Measurements from ENCODE around the gene KRTAP12-3. TPM values are rescaled to one million over a fixed set of nuclear protein-coding genes. Genes with fewer than 3 reads are reported as not detected.

Gene KRTAP12-3
- total and polyA plus RNA-seq, 2 donors: not detected

DNA sequence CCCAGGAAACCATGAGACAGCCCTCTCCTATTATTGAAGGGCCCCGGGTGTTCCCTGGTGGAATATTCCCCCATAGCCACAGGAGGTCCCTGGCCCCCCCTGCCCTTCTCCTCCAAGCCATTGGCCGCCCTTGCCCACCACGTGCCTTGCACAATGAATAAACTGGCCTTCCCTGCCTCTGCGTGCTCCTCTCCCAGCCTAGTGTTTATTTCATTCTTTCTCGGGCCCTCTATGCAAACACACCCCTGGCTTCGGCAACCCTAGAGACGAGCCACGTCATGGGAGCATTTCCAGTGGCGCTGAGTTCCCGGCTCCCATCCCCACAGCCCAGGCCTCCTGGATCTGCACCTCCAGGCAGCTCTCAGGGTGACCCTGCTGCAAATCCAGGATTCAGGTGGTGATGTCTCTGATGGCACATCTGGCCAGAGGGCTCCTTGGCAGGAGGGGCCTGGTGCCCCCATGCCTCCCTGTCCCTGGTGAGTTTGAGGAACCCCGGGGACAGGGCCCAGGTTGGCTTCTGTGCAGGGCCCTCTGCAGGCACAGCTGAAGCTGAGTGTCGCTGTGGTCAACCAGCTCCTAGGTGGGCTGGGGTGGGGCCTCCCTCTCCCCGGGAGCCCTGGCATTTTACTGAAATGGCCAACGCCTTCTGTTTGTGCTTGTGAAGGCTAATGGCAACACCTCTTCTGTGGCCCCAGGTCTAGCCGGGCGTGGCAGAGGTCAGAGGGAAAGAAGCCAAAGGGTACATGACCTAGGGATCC, 45.4 kb downstream of the KRTAP12-3 start:
- no peak overlapping the region for H3K27ac ChIP-seq (ENCODE audit: low read depth)
- H3K36me3 ChIP-seq (ENCODE audit: insufficient read depth): no peaks in the 10 kb centered on the region
- H3K4me3 ChIP-seq (ENCODE audit: low read depth, low read length): no peak overlapping the region
- 35% methylated on average over 16 of the region's 16 CpGs for WGBS
- no peak for DNase-seq (ENCODE audit: extremely low spot score)
- no peaks in the 10 kb centered on the region for H3K4me1 ChIP-seq (ENCODE audit: insufficient read depth)

DNA sequence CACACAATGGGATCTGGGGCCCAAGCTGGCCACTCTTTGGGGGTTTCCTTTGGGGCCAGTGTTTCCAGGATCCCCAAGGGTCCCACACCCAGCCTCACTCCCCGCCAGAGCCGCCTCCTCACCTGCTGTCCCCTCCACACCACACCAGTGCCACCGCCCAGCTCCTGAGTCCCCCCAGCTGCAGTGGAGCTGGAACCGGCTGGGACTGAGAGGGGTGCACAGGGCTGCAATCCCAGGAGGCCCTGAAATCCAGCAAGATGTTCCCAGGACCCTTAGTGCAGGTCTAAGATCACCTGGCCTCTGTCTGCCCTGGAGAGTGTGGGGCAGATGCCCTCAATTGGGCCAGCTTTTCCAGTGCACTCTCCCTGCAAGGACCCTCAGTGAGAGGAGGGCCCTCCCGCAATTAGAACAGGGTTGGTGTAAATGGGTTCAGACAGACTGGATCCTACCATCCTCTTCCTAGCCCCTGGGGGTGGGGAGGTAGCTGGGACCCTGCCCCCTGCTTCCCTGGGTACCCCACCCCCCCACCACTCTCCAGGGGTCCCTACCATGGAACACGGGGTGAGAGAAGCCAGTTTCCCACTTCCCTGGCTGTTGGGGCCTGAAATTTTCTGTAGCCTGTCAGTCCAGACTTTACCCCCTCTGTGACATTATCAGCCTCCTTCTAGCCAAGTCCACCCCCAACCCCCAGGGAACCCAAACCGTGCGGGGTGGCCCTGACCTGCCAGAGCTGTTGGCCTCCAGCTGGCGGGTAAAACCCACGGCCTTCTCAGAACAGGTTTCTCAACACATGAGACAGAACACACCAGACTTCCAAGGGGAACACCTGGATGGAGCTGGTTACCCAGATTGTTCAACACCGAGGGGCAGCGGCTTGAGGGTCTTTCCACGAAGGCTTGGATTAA, 46.3 kb downstream of the KRTAP12-3 start:
- H3K4me3 ChIP-seq (ENCODE audit: low read depth, low read length): no peak overlapping the region
- 34% methylated on average over 13 of the region's 13 CpGs for WGBS
- H3K4me1 ChIP-seq (ENCODE audit: insufficient read depth): no peaks in the 10 kb centered on the region
- DNase-seq (ENCODE audit: extremely low spot score): no peak
- no peak overlapping the region for H3K27ac ChIP-seq (ENCODE audit: low read depth)
- no peaks in the 10 kb centered on the region for H3K36me3 ChIP-seq (ENCODE audit: insufficient read depth)

DNA sequence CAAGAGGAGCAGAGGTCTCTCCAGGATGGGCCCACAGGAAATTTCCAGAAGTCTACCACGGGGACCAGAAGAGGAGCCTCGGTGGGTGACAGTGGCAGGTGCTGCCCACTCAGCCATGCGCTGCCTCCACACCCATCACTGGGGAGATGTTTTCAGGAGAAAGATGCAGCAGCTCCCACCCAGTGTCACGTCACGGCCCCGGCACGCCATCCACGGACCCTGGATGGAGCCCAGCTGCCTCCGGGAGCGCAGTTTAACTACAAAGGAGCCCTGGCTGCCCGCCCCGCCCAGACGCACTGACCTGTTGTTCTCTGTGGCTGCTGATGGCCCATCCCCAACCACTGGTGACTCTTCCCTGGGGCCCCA, 46.9 kb downstream of the KRTAP12-3 start:
- H3K4me1 ChIP-seq (ENCODE audit: insufficient read depth): no peaks in the 10 kb centered on the region
- no peak for DNase-seq (ENCODE audit: extremely low spot score)
- 13% methylated on average over 13 of the region's 13 CpGs for WGBS

DNA sequence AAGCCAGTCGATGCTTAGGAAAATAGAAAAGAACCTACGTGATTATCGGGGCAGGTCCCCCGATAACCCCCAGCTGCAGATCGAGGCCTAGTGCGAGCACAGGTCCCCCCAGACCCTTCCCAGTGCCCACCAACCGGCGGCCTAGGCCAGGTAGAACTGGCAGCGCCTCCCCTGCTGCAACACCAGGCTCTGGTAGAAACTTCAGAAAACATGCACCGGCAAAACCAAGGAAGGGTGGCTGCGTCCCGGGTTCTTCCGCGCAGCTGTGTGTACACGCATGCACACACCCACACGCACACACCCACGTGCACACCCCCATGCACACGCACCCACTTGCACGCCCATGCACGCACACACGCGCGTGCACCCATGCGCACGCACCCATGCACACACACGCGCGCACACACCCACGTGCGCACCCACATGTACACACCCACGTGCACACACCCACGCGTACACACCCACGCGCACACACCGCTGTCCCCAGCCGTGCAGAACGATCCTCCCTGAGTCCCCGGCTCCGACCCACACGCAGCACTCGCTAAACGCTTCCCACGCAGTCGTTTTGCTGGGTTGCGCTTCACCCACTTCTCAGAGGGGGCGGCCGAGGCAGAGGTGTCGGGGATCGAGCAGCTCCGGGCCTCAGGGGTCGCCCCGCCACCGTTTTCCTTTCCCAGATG, 48.4 kb downstream of the KRTAP12-3 start:
- H3K36me3 ChIP-seq (ENCODE audit: insufficient read depth): no peaks in the 10 kb centered on the region
- 3% methylated on average over 54 of the region's 54 CpGs for WGBS
- DNase-seq (ENCODE audit: extremely low spot score): no peak
- no peak overlapping the region for H3K27ac ChIP-seq (ENCODE audit: low read depth)
- no peak overlapping the region for H3K4me3 ChIP-seq (ENCODE audit: low read depth, low read length)
- H3K4me1 ChIP-seq (ENCODE audit: insufficient read depth): no peaks in the 10 kb centered on the region

More for the DNA sequence above, 46.9 kb downstream of the KRTAP12-3 start:
- Histone ChIP-seq H3K27ac (ENCODE audit: low read depth) (no peak overlapping the region), H3K36me3 (ENCODE audit: insufficient read depth) (no peaks in the 10 kb centered on the region), H3K4me3 (ENCODE audit: low read depth, low read length) (no peak overlapping the region)

DNA sequence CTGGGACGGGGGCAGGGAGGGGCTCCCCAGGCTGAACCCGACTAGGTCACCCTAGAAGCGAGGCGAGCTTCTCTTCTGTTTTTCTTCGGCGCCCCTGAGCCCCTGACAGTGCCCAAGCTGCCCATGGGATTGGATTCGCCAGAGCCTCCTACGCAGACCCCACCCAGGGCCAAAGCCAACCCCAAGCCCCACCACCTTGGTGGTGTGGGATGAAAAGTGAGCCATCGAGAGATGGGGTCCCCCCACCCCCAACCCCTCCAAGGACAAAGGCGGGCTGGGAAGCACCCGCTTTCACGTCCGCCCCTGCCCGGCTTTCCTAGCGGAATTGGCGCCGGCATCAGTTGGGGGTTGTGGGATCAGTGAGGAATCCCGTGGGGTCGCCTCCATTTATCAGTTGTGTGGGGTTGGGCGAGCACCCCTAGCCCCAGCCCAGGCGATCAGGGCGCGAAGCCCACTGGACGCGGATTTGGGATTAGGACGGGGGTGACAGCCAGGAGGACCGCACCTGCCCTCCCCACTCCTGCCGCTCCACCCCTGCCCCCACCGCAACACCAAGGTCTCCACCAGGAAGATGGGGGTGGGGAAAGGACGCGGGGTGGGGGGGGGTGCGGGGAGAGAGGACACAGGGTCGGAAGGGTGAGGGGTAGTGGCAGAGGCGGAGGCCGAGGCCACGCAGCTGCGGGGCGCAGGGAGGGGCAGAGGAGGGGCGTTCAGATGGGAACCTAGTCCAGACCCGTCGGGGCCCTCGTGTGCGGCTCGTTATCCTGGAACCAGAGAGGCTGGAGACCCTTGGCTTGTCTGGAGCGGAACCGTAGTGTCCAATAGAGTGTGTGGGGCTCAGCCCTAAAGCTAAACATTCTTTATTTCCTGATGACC, 49.2 kb downstream of the KRTAP12-3 start:
- no peak overlapping the region for H3K4me3 ChIP-seq (ENCODE audit: low read depth, low read length)
- no peak for DNase-seq (ENCODE audit: extremely low spot score)
- no peaks in the 10 kb centered on the region for H3K4me1 ChIP-seq (ENCODE audit: insufficient read depth)
- H3K27ac ChIP-seq (ENCODE audit: low read depth): no peak overlapping the region
- no peaks in the 10 kb centered on the region for H3K36me3 ChIP-seq (ENCODE audit: insufficient read depth)
- 2% methylated on average over 45 of the region's 46 CpGs for WGBS

Small RNAs within 50 kb of the gene (small RNA-seq; reads per million reads assigned to genes)
- gene KRTAP12-6P: not detected

Other genes with a start within 250 kb of the KRTAP12-3 start
- gene LRRC3, start 202.4 kb upstream of the KRTAP12-3 start, total RNA-seq: 1.5 TPM
- 4.1 TPM for gene LRRC3, start 202.4 kb upstream of the KRTAP12-3 start, polyA plus RNA-seq
- gene KRTAP10-1, start 117.7 kb upstream of the KRTAP12-3 start, total RNA-seq: not detected
- gene KRTAP10-1, start 117.7 kb upstream of the KRTAP12-3 start, polyA plus RNA-seq: not detected
- gene KRTAP10-2, start 106.4 kb upstream of the KRTAP12-3 start, total RNA-seq: not detected
- gene KRTAP10-2, start 106.4 kb upstream of the KRTAP12-3 start, polyA plus RNA-seq: not detected
- gene KRTAP10-3, start 99.1 kb upstream of the KRTAP12-3 start, total RNA-seq: not detected
- gene KRTAP10-3, start 99.1 kb upstream of the KRTAP12-3 start, polyA plus RNA-seq: not detected
- gene KRTAP10-4, start 84.2 kb upstream of the KRTAP12-3 start, total RNA-seq: not detected
- gene KRTAP10-4, start 84.2 kb upstream of the KRTAP12-3 start, polyA plus RNA-seq: not detected
- not detected for gene KRTAP10-5, start 77.3 kb upstream of the KRTAP12-3 start, total RNA-seq
- gene KRTAP10-5, start 77.3 kb upstream of the KRTAP12-3 start, polyA plus RNA-seq: not detected
- not detected for gene KRTAP10-6, start 65.4 kb upstream of the KRTAP12-3 start, total RNA-seq
- gene KRTAP10-6, start 65.4 kb upstream of the KRTAP12-3 start, polyA plus RNA-seq: not detected
- gene KRTAP10-7, start 57.3 kb upstream of the KRTAP12-3 start, total RNA-seq: not detected
- not detected for gene KRTAP10-7, start 57.3 kb upstream of the KRTAP12-3 start, polyA plus RNA-seq
- not detected for gene KRTAP10-8, start 45.9 kb upstream of the KRTAP12-3 start, total RNA-seq
- not detected for gene KRTAP10-8, start 45.9 kb upstream of the KRTAP12-3 start, polyA plus RNA-seq
- gene KRTAP10-9, start 30.8 kb upstream of the KRTAP12-3 start, total RNA-seq: not detected
- gene KRTAP10-9, start 30.8 kb upstream of the KRTAP12-3 start, polyA plus RNA-seq: not detected
- not detected for gene KRTAP10-10, start 20.6 kb upstream of the KRTAP12-3 start, total RNA-seq
- gene KRTAP10-10, start 20.6 kb upstream of the KRTAP12-3 start, polyA plus RNA-seq: not detected
- gene KRTAP10-11, start 11.5 kb upstream of the KRTAP12-3 start, total RNA-seq: not detected
- not detected for gene KRTAP10-11, start 11.5 kb upstream of the KRTAP12-3 start, polyA plus RNA-seq
- not detected for gene KRTAP12-4, start 3.3 kb upstream of the KRTAP12-3 start, total RNA-seq
- not detected for gene KRTAP12-4, start 3.3 kb upstream of the KRTAP12-3 start, polyA plus RNA-seq
- gene KRTAP12-2, start 9.0 kb downstream of the KRTAP12-3 start, total RNA-seq: not detected
- gene KRTAP12-2, start 9.0 kb downstream of the KRTAP12-3 start, polyA plus RNA-seq: not detected
- not detected for gene KRTAP12-1, start 24.2 kb downstream of the KRTAP12-3 start, total RNA-seq
- not detected for gene KRTAP12-1, start 24.2 kb downstream of the KRTAP12-3 start, polyA plus RNA-seq
- not detected for gene KRTAP10-12, start 39.2 kb downstream of the KRTAP12-3 start, total RNA-seq
- gene KRTAP10-12, start 39.2 kb downstream of the KRTAP12-3 start, polyA plus RNA-seq: not detected
- gene TSPEAR, start 53.6 kb downstream of the KRTAP12-3 start, total RNA-seq: 0.21 TPM
- gene TSPEAR, start 53.6 kb downstream of the KRTAP12-3 start, polyA plus RNA-seq: 0.03 TPM
- gene UBE2G2, start 143.9 kb downstream of the KRTAP12-3 start, total RNA-seq: 75.9 TPM
- 65.4 TPM for gene UBE2G2, start 143.9 kb downstream of the KRTAP12-3 start, polyA plus RNA-seq
- 33.7 TPM for gene SUMO3, start 160.1 kb downstream of the KRTAP12-3 start, total RNA-seq
- 84.2 TPM for gene SUMO3, start 160.1 kb downstream of the KRTAP12-3 start, polyA plus RNA-seq
- 154 TPM for gene PTTG1IP, start 215.8 kb downstream of the KRTAP12-3 start, total RNA-seq
- 233 TPM for gene PTTG1IP, start 215.8 kb downstream of the KRTAP12-3 start, polyA plus RNA-seq

Measured in urinary bladder (tissue), 4 donors.